ENCODE measurements around the gene ANP32E. TPM values are rescaled to one million over a fixed set of nuclear protein-coding genes. Genes with fewer than 3 reads are reported as not detected.
"Not testable (repeated sequence)": the region's sequence is repeated elsewhere in the genome, so short reads cannot be mapped to it uniquely, and the experiment has no call there.

ANP32E gene
- total RNA-seq, 4 donors from 2014 or later, result 8.7 to 20.2 (median 13.8) TPM

DNA sequence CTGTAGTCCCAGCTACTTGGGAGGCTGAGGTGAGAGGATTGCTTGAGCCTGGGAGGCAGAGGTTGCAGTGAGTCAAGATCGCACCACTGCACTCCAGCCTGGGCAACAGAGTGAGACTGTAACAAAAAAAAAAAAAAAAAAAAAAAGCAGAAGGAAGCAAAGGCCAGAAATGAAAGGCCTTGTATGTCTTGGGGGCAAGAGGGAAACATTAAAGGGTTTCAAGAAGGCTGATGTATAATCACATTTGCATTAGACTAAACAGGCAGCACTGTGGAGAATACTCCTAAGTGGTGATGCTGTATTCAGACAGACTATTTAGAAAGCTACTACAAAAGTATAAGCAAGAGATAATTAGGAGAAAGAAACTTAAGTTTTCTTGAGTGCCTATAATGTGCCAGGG, 10.4 kb downstream of the ANP32E start:
- ATAC-seq (ENCODE audit: low FRiP score) (no peak), DNase-seq (ENCODE audit: low spot score) (no peak)

GRCh38 chr1:150224983-150225382, 10.9 kb downstream of the ANP32E start:
- DNase-seq (ENCODE audit: low spot score) (no peak), ATAC-seq (ENCODE audit: low FRiP score) (no peak)
- TF ChIP-seq, protein P1, sequence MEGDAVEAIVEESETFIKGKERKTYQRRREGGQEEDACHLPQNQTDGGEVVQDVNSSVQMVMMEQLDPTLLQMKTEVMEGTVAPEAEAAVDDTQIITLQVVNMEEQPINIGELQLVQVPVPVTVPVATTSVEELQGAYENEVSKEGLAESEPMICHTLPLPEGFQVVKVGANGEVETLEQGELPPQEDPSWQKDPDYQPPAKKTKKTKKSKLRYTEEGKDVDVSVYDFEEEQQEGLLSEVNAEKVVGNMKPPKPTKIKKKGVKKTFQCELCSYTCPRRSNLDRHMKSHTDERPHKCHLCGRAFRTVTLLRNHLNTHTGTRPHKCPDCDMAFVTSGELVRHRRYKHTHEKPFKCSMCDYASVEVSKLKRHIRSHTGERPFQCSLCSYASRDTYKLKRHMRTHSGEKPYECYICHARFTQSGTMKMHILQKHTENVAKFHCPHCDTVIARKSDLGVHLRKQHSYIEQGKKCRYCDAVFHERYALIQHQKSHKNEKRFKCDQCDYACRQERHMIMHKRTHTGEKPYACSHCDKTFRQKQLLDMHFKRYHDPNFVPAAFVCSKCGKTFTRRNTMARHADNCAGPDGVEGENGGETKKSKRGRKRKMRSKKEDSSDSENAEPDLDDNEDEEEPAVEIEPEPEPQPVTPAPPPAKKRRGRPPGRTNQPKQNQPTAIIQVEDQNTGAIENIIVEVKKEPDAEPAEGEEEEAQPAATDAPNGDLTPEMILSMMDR (IDR thresholded peaks at IDR 0.05), result no peak

More for the DNA sequence above, 10.4 kb downstream of the ANP32E start:
- TF ChIP-seq, protein P1 (IDR thresholded peaks at IDR 0.05), result no peak

GRCh38 chr1:150221552-150221951, 14.4 kb downstream of the ANP32E start:
- TF ChIP-seq, protein P1 (IDR thresholded peaks at IDR 0.05), result no peak
- ATAC-seq (ENCODE audit: low FRiP score), result no peak
- no peak for DNase-seq (ENCODE audit: low spot score)

GRCh38 chr1:150215855-150216254, 20.1 kb downstream of the ANP32E start:
- ATAC-seq (ENCODE audit: low FRiP score); DNase-seq (ENCODE audit: low spot score): not testable (repeated sequence)

- not testable (repeated sequence) for ATAC-seq (ENCODE audit: low FRiP score); DNase-seq (ENCODE audit: low spot score)
Measured at GRCh38 chr1:150214099-150214756, 21.7 kb downstream of the ANP32E start.

- DNase-seq (ENCODE audit: low spot score) (peak; percentile 75), ATAC-seq (ENCODE audit: low FRiP score) (peak; percentile 99)
- TF ChIP-seq, protein P1 (IDR thresholded peaks at IDR 0.05), result no peak
Measured at GRCh38 chr1:150213170-150214098, 22.5 kb downstream of the ANP32E start.

GRCh38 chr1:150212070-150212469, 23.8 kb downstream of the ANP32E start:
- TF ChIP-seq, protein P1 (IDR thresholded peaks at IDR 0.05), result no peak
- ATAC-seq (ENCODE audit: low FRiP score) (no peak), DNase-seq (ENCODE audit: low spot score) (no peak)

GRCh38 chr1:150210706-150211105, 25.2 kb downstream of the ANP32E start:
- no peak for ATAC-seq (ENCODE audit: low FRiP score)
- TF ChIP-seq, protein P1 (IDR thresholded peaks at IDR 0.05), result no peak
- no peak for DNase-seq (ENCODE audit: low spot score)
